PC-3 (cell line): ENCODE data around the gene BANK1. TPM values are rescaled to one million over a fixed set of nuclear protein-coding genes. Genes with fewer than 3 reads are reported as not detected.

Experiments
- ATAC-seq: fragments of 200-7000 bp; cut with Tn5 transposase; 2 replicates; pipeline ENCODE4 v1.9.1; 2020; ENCODE audit warnings: mild to moderate bottlenecking, moderate library complexity
- BruUV-seq: library from RNA; stranded (reverse); fragments of 400-500 nt; replicated peaks from 2 replicates; lab custom pipeline; 2021; lab: Mats Ljungman, UMichigan
- CTCF ChIA-PET: fragments of 300-600 bp; sonication (Branson Sonifier 250); formaldehyde crosslinking; loops from one replicate; lab custom pipeline; 2022; ENCODE audit warnings: antibody characterized with exemption; lab: Charles Lee
- POLR2A ChIA-PET: fragments of 300-600 bp; sonication (Branson Sonifier 250); formaldehyde crosslinking; loops from one replicate; lab custom pipeline; 2022; ENCODE audit warnings: antibody characterized with exemption; ENCODE audit not compliant: unreplicated experiment; lab: Charles Lee
- DNase-seq: peaks from one replicate; pipeline ENCODE4 v3.0.0-alpha.2; 2015
- H2AFZ ChIP-seq: fragments of 300-600 bp; sonication (generic); 2 replicates; pipeline ENCODE4 v1.6.0; 2016; ENCODE audit warnings: antibody characterized with exemption, low read length
- H3F3A ChIP-seq: fragments of 300-600 bp; sonication (generic); one replicate; pipeline ENCODE4 v1.6.0; 2017; ENCODE audit warnings: antibody characterized with exemption, low read length, control low read depth, mild to moderate bottlenecking; ENCODE audit not compliant: unreplicated experiment
- H3K27ac ChIP-seq: fragments of 300-600 bp; sonication (generic); 2 replicates; pipeline ENCODE4 v1.5.1; 2016; ENCODE audit warnings: mild to moderate bottlenecking, low read length
- H3K27me3 ChIP-seq: fragments of 300-600 bp; sonication (generic); 2 replicates; pipeline ENCODE4 v1.6.1; 2016; ENCODE audit warnings: low read length, mixed read lengths
- H3K36me3 ChIP-seq: fragments of 300-600 bp; sonication (generic); 2 replicates; pipeline ENCODE4 v1.6.1; 2016; ENCODE audit warnings: low read depth, mixed run types, low read length, mixed read lengths
- H3K4me1 ChIP-seq: fragments of 300-600 bp; sonication (generic); 2 replicates; pipeline ENCODE4 v1.5.1; 2016; ENCODE audit warnings: low read length; ENCODE audit not compliant: insufficient read depth
- H3K4me2 ChIP-seq: fragments of 300-600 bp; sonication (generic); 2 replicates; pipeline ENCODE4 v1.6.0; 2016; ENCODE audit warnings: low read length
- H3K4me3 ChIP-seq: fragments of 300-600 bp; sonication (generic); 2 replicates; pipeline ENCODE4 v1.5.1; 2016; ENCODE audit warnings: mild to moderate bottlenecking, low read length, mixed read lengths
- H3K79me2 ChIP-seq: fragments of 300-600 bp; sonication (generic); 2 replicates; pipeline ENCODE4 v1.6.1; 2017; ENCODE audit warnings: low read length, mixed read lengths
- H3K9ac ChIP-seq: fragments of 300-600 bp; sonication (generic); 2 replicates; pipeline ENCODE4 v1.6.0; 2016; ENCODE audit warnings: mild to moderate bottlenecking, low read length
- H3K9me2 ChIP-seq: fragments of 300-600 bp; sonication (generic); replicated peaks from 2 replicates; pipeline ENCODE4 v1.6.1; 2016; ENCODE audit warnings: mixed run types, low read length, mixed read lengths
- H3K9me3 ChIP-seq: fragments of 300-600 bp; sonication (generic); 2 replicates; pipeline ENCODE4 v1.6.1; 2016; ENCODE audit warnings: low read length, mixed read lengths
- H4K20me1 ChIP-seq: fragments of 300-600 bp; sonication (generic); 2 replicates; pipeline ENCODE4 v1.6.1; 2016; ENCODE audit warnings: low read length, mixed read lengths
- CTCF ChIP-seq: fragments of 300-600 bp; sonication (generic); conservative IDR thresholded peaks from 2 replicates; pipeline ENCODE4 v1.5.1; 2017; ENCODE audit warnings: antibody characterized with exemption, low read depth, mild to moderate bottlenecking, low read length
- EZH2 ChIP-seq: fragments of 300-600 bp; sonication (generic); IDR thresholded peaks from one replicate; pipeline ENCODE4 v1.6.1; 2017; ENCODE audit warnings: antibody characterized with exemption, mild to moderate bottlenecking, low read length; ENCODE audit not compliant: unreplicated experiment
- EZH2phosphoT487 ChIP-seq: fragments of 300-600 bp; sonication (generic); IDR thresholded peaks from 2 replicates; pipeline ENCODE4 v1.6.1; 2018; ENCODE audit warnings: mild to moderate bottlenecking, antibody characterized with exemption, low read length, borderline replicate concordance
- intact Hi-C: fragments of 100-400 bp; cut with micrococcal nuclease; formaldehyde crosslinking; loops from 2 replicates; pipeline ENCODE4 v1.9.0; 2023
- total RNA-seq: library from RNA; depleted of rRNA; stranded (reverse); fragments of >200 nt; gene quantifications from 2 replicates; pipeline ENCODE4 v1.2.3, GENCODE V29; 2014

BANK1 gene
- total RNA-seq, 1 experiment from 2014 or later: 1.5 TPM

- ATAC-seq (no peak), DNase-seq (no peak)
- H3K79me2 ChIP-seq: no peaks in the 10 kb centered on the region
- no peaks in the 10 kb centered on the region for H4K20me1 ChIP-seq
- CTCF ChIA-PET: no interaction called here
- H2AFZ ChIP-seq: no peak overlapping the region
- no peaks in the 10 kb centered on the region for H3K27me3 ChIP-seq
- TF ChIP-seq EZH2phosphoT487: no peak
- TF ChIP-seq EZH2: no peak
- no peak for TF ChIP-seq CTCF
- intact Hi-C loops: no loop called here
- POLR2A ChIA-PET: no interaction called here
- H3K27ac ChIP-seq: no peak overlapping the region
- BruUV-seq: no TSS peak
- no peak overlapping the region for H3K4me3 ChIP-seq
- no peak overlapping the region for H3K4me2 ChIP-seq
- H3K9ac ChIP-seq: no peak overlapping the region
- no peaks in the 10 kb centered on the region for H3F3A ChIP-seq
- no peaks in the 10 kb centered on the region for H3K9me2 ChIP-seq
- no peaks in the 10 kb centered on the region for H3K9me3 ChIP-seq
- H3K36me3 ChIP-seq: no peaks in the 10 kb centered on the region
- no peaks in the 10 kb centered on the region for H3K4me1 ChIP-seq
These were observed 27.8 kb downstream of the BANK1 start for GRCh38 chr4:101818362-101818761.

GRCh38 chr4:101823864-101824263 lies 33.3 kb downstream of the BANK1 start:
- intact Hi-C loops: no loop called here

More at GRCh38 chr4:101823864-101824263, 33.3 kb downstream of the BANK1 start:
- ChIA-PET CTCF (no interaction called here), POLR2A (no interaction called here)
- no peaks in the 10 kb centered on the region for H3K9me3 ChIP-seq
- TF ChIP-seq EZH2: no peak
- no peak for TF ChIP-seq EZH2phosphoT487
- no peak for TF ChIP-seq CTCF
- no peak overlapping the region for H2AFZ ChIP-seq
- no peaks in the 10 kb centered on the region for H4K20me1 ChIP-seq
- no peaks in the 10 kb centered on the region for H3K36me3 ChIP-seq
- no peaks in the 10 kb centered on the region for H3K79me2 ChIP-seq
- no peak for DNase-seq
- no peak overlapping the region for H3K9ac ChIP-seq
- ATAC-seq: no peak
- no peaks in the 10 kb centered on the region for H3K4me1 ChIP-seq
- H3K27me3 ChIP-seq: no peaks in the 10 kb centered on the region
- H3K9me2 ChIP-seq: no peaks in the 10 kb centered on the region
- H3K4me2 ChIP-seq: no peak overlapping the region
- no peak overlapping the region for H3K4me3 ChIP-seq
- no TSS peak for BruUV-seq
- no peaks in the 10 kb centered on the region for H3F3A ChIP-seq
- H3K27ac ChIP-seq: no peak overlapping the region
